MG63 (cell line): ENCODE measurements around the gene TTC7B. TPM values are rescaled to one million over a fixed set of nuclear protein-coding genes. Genes with fewer than 3 reads are reported as not detected.

Source experiments
- DNase-seq: peaks from one replicate; pipeline ENCODE4 v3.0.0-alpha.2; 2020
- H3K27me3 ChIP-seq: fragments of 250-450 bp; sonication (Bioruptor Pico); 2 replicates; pipeline ENCODE4 v1.5.1; 2020; ENCODE audit warnings: mild to moderate bottlenecking, moderate library complexity
- H3K36me3 ChIP-seq: fragments of 250-450 bp; sonication (Bioruptor Pico); 2 replicates; pipeline ENCODE4 v1.5.1; 2020; ENCODE audit warnings: mild to moderate bottlenecking, moderate library complexity
- H3K4me3 ChIP-seq: fragments of 250-450 bp; sonication (Bioruptor Pico); 2 replicates; pipeline ENCODE4 v1.5.1; 2020; ENCODE audit warnings: mild to moderate bottlenecking, moderate library complexity
- H3K9me3 ChIP-seq: fragments of 250-450 bp; sonication (Bioruptor Pico); 2 replicates; pipeline ENCODE4 v1.5.1; 2020; ENCODE audit warnings: mild to moderate bottlenecking, moderate library complexity
- total RNA-seq: library from RNA; depleted of rRNA; stranded (reverse); fragments of >200 nt; shearing (Covaris generic); gene quantifications from 2 replicates; pipeline ENCODE4 v1.2.3, GENCODE V29; 2014; ENCODE audit warnings: low replicate concordance

Gene TTC7B
- total RNA-seq, 1 experiment from 2014 or later, result 30.0 TPM

- DNase-seq, result no peak
- no peak overlapping the region for H3K4me3 ChIP-seq
- no peaks in the 10 kb centered on the region for H3K9me3 ChIP-seq
- H3K27me3 ChIP-seq, result no peaks in the 10 kb centered on the region
- H3K36me3 ChIP-seq, result no peaks in the 10 kb centered on the region
Measured at GRCh38 chr14:90663680-90664079, 152.6 kb downstream of the TTC7B start.

- DNase-seq, result no peak
- no peaks in the 10 kb centered on the region for H3K27me3 ChIP-seq
- no peak overlapping the region for H3K4me3 ChIP-seq
- H3K36me3 ChIP-seq, result no peaks in the 10 kb centered on the region
- no peaks in the 10 kb centered on the region for H3K9me3 ChIP-seq
Measured at GRCh38 chr14:90663140-90663539, 153.1 kb downstream of the TTC7B start.

GRCh38 chr14:90661866-90662265, 154.4 kb downstream of the TTC7B start:
- Histone ChIP-seq H3K27me3 (no peaks in the 10 kb centered on the region), H3K9me3 (no peaks in the 10 kb centered on the region), H3K4me3 (no peak overlapping the region), H3K36me3 (no peaks in the 10 kb centered on the region)
- no peak for DNase-seq

- no peaks in the 10 kb centered on the region for H3K27me3 ChIP-seq
- no peak for DNase-seq
- no peaks in the 10 kb centered on the region for H3K9me3 ChIP-seq
- no peak overlapping the region for H3K4me3 ChIP-seq
- no peaks in the 10 kb centered on the region for H3K36me3 ChIP-seq
Measured at GRCh38 chr14:90660865-90661570, 155.2 kb downstream of the TTC7B start.

DNA sequence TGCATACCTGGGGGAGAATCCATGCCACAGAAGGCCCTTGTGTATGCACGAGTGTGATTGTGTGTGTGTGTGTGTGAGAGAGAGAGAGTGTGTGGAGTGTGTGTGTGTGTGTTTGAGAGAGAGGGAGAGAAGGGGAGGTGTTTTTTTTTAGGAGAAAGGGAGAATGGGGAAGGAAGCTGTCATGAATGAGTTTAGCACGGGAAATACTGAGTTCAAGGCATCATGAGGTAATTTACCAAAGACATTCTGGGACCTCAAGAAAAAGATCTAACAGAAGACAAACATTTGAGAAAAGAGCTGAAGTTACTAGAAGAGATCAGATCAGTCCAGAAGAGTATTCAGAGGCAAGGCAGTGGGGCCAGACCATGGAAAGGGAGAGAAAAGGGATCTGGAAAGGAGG, 157.1 kb downstream of the TTC7B start:
- DNase-seq, result no peak
- H3K36me3 ChIP-seq, result no peaks in the 10 kb centered on the region
- H3K9me3 ChIP-seq, result no peaks in the 10 kb centered on the region
- no peaks in the 10 kb centered on the region for H3K27me3 ChIP-seq
- H3K4me3 ChIP-seq, result no peak overlapping the region

DNA sequence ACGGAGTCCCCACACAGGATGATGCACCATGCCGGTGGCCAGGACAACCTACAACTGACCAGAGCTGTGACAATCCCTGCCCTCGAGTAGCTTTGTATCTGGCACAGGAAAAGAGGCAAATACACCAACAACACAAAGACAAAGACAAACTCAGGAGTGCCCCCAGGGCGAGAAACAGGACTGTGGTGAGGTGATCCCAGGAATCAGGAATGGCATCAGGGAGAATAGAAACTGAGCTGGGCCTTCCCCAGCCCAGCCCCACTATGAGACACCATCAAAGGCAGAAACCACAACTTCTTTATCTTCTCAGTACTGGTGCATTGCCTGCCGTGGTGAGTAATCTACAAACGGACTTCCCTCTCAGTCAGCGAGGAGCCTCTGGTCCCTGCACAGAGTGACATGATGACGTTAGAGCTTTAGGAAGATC, 157.7 kb downstream of the TTC7B start:
- H3K4me3 ChIP-seq, result no peak overlapping the region
- H3K9me3 ChIP-seq, result no peaks in the 10 kb centered on the region
- no peaks in the 10 kb centered on the region for H3K36me3 ChIP-seq
- no peak for DNase-seq
- H3K27me3 ChIP-seq, result no peaks in the 10 kb centered on the region

DNA sequence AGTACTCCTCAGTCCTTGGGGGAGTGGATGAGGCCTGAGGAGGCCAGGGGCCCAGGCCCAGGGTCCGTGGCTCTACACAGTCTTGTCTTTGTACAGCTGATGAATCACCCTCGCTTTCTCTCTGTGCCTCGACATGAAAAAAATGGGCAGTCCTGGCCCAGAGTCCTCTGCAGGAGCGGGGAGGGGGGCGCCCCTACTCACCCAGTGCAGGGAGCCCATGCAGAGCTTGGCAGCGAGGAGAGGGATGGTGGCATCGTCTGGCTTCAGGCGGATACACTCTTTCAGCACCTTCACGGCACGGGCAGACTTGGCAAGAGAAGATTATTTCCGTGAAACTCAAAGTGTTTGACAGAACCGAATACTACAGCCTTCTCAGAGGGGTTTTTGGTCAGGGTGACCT, 159.3 kb downstream of the TTC7B start:
- Histone ChIP-seq H3K9me3 (no peaks in the 10 kb centered on the region), H3K36me3 (no peaks in the 10 kb centered on the region), H3K27me3 (no peaks in the 10 kb centered on the region), H3K4me3 (no peak overlapping the region)
- no peak for DNase-seq

DNA sequence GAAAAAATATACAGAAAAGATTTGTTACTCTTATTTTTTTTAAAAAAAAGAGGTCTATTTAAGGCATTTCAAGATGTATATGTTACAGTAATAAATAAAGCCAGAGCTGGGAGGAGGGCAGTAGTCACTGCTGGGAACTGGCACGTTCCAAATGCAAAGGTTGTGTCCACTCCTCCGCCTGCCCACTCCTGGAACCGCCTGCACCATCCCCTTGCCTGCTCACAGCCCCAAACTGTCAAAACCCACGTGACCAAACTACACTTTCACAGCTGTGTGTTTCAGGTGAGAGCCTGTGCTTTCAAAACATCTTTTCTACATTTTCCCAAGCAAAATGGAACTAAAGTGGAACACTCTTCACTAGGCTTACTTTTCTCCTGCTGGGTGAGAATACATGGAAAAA, 160.4 kb downstream of the TTC7B start:
- Histone ChIP-seq H3K27me3 (no peaks in the 10 kb centered on the region), H3K4me3 (no peak overlapping the region), H3K36me3 (no peaks in the 10 kb centered on the region), H3K9me3 (no peaks in the 10 kb centered on the region)
- DNase-seq, result no peak

DNA sequence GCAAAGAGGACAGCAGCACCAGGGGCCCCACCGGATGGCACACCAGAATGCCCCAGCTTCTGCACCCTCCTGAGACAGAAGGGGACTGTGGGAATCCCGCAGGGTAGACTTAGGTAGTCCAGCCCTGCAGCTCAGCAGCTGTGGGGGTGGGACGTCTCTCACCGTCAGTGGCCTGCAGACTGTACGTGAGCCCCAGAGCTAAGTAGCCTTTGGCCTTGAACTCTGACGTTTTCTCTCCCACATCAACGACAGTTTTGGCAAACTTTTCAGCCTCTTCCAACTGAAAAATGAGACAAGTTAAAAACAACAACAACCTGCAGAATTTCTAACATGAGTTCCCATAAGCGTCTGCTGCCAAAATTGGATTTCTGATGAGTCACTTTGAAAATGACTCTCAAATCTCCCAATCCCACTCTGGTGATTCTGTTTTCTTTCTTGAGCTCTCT, 161.4 kb downstream of the TTC7B start:
- no peak for DNase-seq
- no peaks in the 10 kb centered on the region for H3K9me3 ChIP-seq
- H3K27me3 ChIP-seq, result no peaks in the 10 kb centered on the region
- no peaks in the 10 kb centered on the region for H3K36me3 ChIP-seq
- no peak overlapping the region for H3K4me3 ChIP-seq

DNA sequence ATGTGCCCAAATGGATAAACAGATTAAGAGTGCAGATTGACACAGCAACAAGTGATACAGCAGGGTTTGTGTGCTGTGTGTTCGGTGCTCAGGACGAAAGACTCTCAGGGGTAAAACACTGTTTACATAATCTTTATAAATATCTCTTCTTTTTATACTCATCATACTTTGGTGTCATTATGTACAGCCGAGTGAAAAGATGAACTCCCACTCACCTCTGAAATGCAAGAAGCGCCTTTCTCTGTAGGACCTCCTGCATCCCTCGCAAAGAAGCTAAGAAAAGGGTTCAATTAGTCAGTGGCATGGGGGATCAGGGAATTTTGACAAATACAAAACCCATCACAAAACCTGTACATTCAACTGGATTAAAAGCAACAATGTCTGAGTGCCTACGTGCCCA, 163.6 kb downstream of the TTC7B start:
- H3K27me3 ChIP-seq, result no peaks in the 10 kb centered on the region
- no peak for DNase-seq
- no peaks in the 10 kb centered on the region for H3K9me3 ChIP-seq
- H3K4me3 ChIP-seq, result no peak overlapping the region
- no peaks in the 10 kb centered on the region for H3K36me3 ChIP-seq

- no peak for DNase-seq
- Histone ChIP-seq H3K4me3 (no peak overlapping the region), H3K9me3 (no peaks in the 10 kb centered on the region), H3K27me3 (no peaks in the 10 kb centered on the region), H3K36me3 (no peaks in the 10 kb centered on the region)
Measured at GRCh38 chr14:90651976-90652560, 164.2 kb downstream of the TTC7B start.

GRCh38 chr14:90651271-90651804, 164.9 kb downstream of the TTC7B start:
- no peak for DNase-seq
- H3K36me3 ChIP-seq, result no peaks in the 10 kb centered on the region
- H3K27me3 ChIP-seq, result no peaks in the 10 kb centered on the region
- no peak overlapping the region for H3K4me3 ChIP-seq
- H3K9me3 ChIP-seq, result no peaks in the 10 kb centered on the region

GRCh38 chr14:90649557-90650135, 166.6 kb downstream of the TTC7B start:
- no peaks in the 10 kb centered on the region for H3K27me3 ChIP-seq
- no peaks in the 10 kb centered on the region for H3K9me3 ChIP-seq
- no peaks in the 10 kb centered on the region for H3K36me3 ChIP-seq
- no peak overlapping the region for H3K4me3 ChIP-seq
- DNase-seq, result peak; percentile 16

DNA sequence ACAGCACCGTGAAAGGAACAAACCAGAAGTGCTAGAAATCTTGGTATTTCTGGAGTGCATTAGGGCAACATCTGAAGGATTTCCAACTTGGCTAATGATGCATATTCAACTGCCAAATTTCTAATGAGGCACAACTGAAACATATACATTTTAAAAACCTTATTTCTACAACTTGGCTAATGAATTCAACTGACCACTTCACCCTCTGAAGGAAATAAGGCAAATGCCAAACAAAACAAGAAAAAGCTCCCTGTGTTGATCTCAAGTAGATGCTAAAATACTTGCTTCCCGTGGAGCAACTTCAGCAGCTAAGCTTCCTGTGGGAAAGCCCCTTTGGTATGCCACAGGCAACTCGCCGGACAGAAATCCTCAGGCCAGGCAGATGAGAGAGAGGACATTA, 167.1 kb downstream of the TTC7B start:
- Histone ChIP-seq H3K9me3 (no peaks in the 10 kb centered on the region), H3K36me3 (no peaks in the 10 kb centered on the region), H3K4me3 (no peak overlapping the region), H3K27me3 (no peaks in the 10 kb centered on the region)
- DNase-seq, result peak; percentile 57

DNA sequence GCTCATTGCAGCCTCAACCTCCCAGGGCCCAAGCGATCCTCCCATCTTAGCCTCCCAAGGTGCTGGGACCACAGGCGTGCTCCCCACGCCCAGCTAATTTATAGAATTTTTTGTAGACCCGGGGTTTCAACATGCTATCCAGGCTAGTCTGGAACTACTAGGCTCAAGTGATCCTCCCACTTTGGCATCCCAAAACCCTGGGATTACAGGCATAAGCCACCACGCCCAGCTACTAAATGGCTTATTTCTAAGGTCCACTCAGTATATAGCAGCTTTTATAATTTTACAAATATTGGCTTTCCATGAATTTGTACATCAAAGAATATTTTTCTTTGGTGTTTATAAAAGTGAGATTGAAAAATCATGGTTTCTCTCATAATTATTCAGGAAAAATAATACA, 167.8 kb downstream of the TTC7B start:
- Histone ChIP-seq H3K4me3 (no peak overlapping the region), H3K27me3 (no peaks in the 10 kb centered on the region), H3K9me3 (no peaks in the 10 kb centered on the region), H3K36me3 (no peaks in the 10 kb centered on the region)
- no peak for DNase-seq

DNA sequence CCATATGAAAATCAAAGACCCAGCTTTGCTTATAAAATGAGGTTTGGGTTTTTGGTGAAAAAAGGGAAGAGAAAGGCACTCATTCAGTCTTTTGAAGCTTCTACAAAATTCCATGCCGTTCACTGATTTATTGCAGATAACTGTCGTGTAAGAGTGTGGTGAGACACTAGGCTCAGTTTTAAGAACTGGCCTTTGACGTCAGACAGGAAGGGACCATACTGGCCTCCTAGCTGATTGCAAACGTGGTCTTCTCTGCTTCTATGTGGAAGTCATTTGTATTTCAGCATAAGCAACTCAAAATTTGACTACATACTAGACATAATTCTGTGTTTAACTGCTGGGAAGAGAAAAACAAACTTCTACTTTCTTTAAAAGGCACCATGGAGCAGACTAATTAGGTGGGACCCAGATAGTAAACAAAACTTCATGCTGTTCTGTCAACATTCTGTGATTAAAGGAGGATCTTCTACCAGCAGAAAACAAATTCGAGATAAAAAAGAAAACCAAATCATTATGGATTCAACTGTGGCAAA, 168.7 kb downstream of the TTC7B start:
- Histone ChIP-seq H3K9me3 (no peaks in the 10 kb centered on the region), H3K36me3 (no peaks in the 10 kb centered on the region), H3K4me3 (no peak overlapping the region), H3K27me3 (no peaks in the 10 kb centered on the region)
- no peak for DNase-seq

GRCh38 chr14:90645842-90646443, 170.3 kb downstream of the TTC7B start:
- DNase-seq, result peak; percentile 42
- Histone ChIP-seq H3K9me3 (no peaks in the 10 kb centered on the region), H3K36me3 (no peaks in the 10 kb centered on the region), H3K27me3 (no peaks in the 10 kb centered on the region), H3K4me3 (no peak overlapping the region)
